HG03159 (cell line): ENCODE data around the gene VWA3B.
"Not testable (repeated sequence)": the region's sequence is repeated elsewhere in the genome, so short reads cannot be mapped to it uniquely, and the experiment has no call there.

Source experiments
- ATAC-seq: cut with Tn5 transposase; IDR thresholded peaks from one replicate; pipeline ENCODE4 v1.9.1; 2021; ENCODE audit warnings: mild to moderate bottlenecking, moderate library complexity; ENCODE audit not compliant: unreplicated experiment

The VWA3B gene, protein sequence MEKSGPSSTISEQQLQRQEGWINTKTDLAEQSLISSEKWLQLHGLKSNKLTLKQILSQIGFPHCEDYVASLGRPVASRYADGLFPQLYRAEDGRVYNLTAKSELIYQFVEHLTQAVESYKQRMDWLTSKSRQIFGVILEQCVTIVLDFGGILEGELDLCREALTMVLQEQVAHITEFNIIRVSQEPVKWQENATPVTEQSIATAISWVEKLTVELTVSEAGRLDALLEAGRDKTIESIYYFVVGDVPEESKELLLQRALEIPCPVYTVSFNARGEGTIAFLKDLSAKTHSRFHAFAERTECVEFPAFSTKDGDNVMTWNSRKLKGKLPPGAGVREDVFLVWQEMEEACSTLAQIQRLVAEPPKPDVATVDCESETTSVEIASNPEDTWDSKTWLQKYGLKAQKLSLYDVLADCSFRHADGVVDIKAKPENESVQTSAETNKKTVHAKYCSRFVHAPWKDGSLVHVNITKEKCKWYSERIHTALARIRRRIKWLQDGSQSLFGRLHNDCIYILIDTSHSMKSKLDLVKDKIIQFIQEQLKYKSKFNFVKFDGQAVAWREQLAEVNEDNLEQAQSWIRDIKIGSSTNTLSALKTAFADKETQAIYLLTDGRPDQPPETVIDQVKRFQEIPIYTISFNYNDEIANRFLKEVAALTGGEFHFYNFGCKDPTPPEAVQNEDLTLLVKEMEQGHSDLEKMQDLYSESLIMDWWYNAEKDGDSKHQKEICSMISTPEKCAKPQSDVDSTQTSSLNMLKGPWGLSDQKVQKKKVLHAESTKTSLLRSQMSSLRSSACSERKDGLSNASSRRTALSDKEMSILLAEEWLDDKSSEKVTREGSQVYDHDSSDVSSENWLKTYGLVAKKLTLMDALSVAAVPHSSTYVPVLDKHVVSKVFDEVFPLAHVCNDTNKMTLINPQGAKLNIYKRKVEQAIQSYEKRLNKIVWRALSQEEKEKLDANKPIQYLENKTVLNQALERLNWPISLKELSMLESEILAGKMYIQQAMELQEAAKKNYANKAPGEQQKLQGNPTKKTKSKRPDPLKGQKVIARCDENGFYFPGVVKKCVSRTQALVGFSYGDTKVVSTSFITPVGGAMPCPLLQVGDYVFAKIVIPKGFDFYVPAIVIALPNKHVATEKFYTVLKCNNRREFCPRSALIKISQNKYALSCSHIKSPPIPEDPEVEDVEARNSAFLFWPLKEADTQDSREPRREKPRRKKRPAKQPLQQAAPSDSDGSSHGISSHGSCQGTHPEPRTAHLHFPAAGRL (N-terminal part only)

DNA sequence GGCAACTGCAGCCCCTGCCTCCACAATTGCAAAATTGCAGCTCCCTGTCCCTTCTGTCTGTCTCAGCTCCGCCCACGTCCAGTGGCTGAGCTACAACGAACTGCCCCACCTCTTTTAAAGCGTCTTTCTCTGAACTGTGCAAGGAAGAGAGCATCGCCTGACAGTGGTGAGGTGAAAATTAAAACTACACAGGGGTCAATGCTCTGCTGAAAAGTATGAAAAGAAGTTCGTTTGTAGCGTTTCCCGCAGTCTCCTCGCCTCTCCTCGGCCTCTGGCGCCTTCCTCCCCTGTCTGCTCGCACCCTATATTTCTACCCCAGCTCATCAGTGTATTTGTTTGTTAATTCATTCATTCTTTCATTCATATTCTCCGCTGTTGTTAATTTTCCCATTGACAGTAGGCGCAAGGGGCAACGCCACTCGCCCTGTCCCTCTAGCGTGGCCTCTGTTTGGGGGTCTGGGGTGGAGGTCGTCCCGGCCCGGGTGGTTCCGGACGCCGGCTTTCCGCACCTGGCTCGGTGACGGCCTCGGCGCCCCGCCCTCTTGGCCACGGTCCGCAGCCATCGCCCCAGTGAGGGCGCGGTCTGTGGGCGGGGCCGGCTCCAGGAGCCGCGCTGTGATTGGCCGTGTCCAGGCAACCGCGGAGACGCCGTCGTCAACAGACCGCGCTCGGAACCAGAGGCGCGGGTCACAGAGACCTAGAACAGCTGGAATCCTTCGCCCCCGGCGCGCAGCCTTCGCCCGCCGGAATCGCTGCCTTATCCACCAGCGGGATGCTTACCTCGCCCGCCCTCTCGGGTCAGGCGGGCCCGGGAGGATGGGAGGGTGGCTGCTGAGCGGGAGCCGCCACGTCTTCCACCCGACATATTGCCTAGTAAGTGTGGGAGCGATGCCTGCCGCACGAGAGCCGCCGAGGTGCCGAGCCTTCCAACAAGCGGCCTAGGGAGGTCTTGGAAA is at the start of gene VWA3B:
TSS of gene VWA3B (plus strand) at position 677 of the 956 bp plus-strand sequence. CDS start 5,926 bp downstream, outside the sequence.
- peak; percentile 84 for ATAC-seq

DNA sequence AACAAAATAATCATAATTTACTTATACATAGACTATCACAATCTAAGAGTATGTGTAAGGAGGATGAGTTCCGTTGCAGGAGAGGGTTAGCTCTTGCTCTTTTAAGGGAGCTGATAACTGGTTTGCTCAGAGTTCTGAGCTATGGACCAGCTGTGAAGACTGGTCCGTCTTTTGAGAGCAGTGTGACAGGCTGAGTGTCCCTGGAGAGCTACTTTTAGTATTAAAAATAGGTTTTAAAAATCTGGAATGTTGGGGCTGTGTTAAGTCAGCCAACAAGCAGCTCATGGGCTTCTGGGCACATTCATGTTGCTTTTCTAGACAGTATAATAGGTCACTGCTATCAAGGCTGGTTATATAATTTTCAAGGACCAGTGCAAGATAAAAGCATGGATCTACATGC is 49.8 kb upstream of the VWA3B start:
- ATAC-seq: no peak

DNA sequence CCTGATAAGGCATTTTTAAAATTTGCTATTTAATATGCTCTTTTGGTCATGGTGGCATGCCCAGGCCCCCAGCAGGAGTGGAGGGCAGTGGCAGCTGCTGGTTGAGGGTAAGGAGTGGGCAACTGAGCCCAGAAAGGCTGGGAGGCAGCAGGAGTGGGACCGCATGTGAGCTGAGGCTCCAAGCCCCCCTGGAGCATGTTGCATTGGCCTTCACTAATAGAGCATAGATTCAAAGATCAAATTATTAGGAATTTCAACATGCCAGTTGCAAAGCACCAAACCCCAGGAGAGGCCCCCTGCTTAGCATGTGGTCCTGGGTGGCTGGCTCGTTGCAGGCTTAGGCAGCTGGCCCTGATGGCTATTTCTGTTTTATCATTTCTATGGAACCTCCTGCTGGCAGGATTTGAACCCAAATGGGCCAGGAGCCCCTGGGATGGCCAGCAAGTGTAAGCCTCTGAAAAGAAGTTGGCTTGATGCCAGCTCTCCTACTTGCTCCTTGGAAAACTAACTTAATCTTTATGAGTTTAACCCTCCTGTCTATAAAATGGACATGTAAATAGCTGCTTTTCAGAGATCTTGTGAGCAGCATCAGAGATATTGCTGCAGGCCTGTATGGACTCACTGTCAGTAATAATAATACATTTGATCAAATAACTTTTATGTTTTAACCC is 49.2 kb upstream of the VWA3B start:
- no peak for ATAC-seq

DNA sequence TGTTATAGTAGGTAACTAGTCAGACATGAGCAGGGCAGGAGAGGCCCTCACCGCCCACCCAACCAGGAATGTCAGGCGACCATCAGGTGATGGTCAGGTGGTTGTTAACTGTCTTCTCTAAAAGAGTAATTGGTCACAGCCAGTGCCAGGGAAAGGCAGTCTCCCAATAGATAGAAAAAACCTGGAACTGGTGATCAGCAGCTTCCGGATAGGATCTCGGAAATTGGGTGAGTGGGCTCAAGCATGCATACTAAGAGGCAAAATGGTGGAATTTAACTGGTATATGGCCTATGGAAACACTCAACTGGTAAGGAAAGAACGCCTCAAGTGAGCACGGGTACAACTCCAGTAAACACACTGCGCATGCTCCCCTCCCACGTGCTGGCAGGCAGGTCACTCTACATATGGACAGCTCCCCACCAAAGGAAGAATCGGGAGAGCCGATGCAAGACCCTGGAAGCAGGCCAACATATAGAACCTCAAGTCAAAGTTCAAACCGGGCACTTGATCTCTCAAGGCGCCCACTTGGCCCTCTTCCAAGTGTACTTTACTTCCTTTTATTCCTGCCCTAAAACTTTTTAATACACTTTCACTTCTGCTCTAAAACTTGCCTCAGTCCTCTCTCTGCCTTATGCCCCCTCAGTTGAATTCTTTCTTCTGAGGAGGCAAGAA is 47.7 kb upstream of the VWA3B start:
- ATAC-seq: no peak

DNA sequence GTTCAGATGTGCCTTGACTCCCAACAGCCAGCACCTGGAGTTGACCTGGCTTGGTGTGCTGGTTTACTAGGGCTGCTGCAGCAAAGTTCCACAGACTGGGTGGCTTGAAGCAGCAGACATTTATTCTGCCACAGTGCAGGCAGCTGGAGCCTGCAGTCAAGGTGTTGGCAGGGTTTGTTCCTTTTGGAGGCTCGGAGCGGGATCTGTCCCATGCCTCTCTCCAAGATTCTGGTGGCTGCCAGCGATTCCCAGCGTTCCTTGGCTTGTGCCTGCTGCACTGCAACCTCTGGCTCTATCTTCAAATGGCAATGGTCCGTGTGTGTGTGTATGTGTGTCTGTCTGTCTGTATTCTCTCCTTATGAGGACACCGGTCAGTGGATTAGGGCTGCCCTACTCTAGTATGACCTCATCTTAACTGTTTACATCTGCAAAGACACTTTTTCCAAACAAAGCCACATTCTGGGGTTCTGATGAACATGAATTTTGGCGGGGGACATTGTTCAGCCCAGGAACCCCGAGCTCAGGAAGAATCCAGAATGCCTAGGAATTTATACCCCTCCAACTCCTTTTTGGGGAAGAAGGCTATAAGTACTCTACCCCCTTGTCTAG is 46.5 kb upstream of the VWA3B start:
- no peak for ATAC-seq

DNA sequence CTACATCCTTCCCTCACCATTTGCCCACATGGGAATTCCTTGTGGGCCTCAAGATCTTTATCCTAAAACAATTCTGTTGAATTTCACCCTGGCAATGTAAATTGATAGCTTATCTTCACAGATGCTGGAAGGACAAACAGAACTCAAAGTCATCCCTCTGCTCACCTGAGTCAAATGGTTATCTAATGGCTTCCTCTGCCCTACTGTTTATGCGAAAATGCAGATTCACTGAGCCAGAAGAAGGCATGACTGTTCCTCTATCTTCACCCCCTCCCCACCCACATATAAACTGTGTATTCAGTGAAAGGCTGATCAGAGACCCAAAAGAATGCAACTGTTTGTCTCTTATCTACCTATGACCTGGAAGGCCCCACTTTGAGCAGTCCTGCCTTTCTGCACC is 43.9 kb upstream of the VWA3B start:
- no peak for ATAC-seq

DNA sequence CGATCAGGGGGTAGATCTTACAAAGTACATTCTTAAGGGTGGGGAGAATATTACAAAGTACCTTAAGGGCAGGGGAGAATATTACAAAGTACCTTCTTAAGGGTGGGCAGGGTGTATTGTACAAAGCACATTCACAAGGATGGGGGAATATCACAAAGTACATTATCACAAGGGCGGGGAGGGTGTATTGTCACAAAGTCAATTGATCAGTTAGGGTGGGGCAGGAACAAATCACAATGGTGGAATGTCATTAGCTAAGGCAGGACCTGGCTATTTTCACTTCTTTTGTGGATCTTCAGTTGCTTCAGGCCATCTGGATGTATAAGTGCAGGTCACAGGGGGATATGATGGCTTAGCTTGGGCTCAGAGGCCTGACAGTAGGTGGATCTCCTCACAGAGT is 42.2 kb upstream of the VWA3B start:
- not testable (repeated sequence) for ATAC-seq

DNA sequence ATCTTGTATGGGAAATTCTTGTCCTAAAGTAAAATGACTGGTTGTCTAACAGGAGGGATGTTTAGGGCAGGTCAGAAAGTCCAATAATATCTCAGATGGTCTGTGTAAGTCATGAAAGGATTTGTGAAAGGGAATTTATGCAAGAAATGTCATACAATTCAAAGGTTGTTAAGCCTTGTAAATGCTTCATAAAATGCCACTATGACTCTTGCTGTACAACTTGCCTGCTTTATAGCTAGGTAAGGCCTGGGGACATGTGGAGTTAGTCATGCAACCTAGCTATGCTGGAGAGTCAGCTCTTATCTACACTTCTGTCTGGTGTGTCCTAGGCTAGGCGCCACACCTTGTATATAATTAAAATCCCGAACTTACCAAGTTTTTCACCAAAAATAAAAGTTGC is 36.9 kb upstream of the VWA3B start:
- no peak for ATAC-seq

DNA sequence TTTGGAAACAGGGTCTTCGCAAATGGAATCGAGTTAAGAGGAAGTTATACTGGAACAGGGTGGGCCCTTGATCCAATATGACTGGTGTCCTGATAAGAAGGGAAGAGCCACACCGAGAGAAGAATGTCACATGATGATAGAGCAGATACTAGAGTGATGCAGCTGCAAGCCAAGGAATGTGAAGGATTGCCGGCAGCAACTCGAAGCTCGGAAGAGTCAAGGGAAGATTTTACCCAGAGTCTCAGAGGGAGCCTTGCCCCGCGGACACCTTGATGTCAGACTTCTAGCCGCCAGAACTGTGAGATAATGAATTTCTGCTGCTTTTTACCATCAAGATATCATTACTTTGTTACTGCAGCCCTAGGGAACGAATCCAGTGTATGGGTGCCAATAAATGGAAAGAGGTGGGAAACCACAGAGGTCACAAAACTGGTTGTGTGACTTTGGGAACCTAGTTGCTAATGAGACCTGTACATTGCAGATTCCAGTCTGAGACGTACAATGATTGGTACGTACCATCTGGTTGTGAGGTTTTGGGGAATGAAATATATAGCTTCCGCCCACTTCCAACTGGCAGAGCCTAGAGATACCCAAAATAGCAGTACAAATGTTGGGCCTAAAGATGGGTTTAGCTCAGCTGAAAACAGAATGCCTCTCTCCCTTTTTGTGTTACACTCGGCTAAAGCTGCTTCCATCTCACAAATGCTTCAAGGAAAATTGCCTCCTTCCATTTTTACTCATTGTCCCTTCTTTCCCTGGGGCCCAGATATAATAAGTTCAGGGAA is 28.6 kb upstream of the VWA3B start:
- no peak for ATAC-seq

DNA sequence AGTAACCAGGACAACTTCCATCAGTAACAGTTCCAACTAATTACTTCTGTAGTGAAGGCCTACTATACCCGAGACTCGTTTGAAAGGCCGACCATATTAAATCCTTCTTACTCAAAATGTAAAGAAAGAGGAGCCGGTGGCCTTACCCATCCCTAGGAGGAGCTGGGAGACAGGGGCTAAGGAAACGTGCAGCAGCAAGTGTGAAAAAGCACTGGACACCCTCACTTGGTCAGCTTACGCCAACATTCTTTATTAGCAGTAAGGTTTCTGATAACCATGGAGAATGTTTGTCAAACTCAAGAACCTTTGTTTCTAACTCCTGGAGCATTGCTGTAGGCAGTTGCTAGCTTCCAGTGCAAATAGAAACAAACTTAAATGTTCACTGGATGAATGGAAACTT is 26.7 kb upstream of the VWA3B start:
- no peak for ATAC-seq

DNA sequence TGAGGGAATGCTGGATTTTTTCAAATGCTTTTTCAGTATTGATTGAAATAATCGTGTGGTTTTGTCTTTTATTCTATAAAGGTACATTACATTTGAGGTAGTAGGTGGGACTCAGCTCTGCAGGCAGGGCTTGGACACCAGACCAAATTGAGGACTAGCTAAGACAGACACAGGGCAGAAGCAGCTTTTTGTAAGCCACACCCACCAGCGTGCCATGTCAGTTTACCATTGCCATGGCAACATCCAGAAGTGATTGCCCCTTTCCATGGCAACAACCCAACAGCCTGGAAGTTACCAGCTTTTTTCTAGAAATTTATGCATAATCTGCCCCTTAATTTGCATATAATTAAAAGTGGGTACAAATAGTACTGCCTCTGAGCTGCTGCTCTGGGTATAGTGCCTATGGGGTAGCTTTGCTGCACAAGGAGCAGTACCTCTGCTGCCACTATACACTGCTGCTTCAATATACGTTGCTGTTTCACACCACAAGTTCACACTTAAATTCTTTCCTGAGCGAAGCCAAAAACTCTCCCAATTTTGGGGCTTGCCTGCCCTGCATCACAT is 23.6 kb upstream of the VWA3B start:
- no peak for ATAC-seq

DNA sequence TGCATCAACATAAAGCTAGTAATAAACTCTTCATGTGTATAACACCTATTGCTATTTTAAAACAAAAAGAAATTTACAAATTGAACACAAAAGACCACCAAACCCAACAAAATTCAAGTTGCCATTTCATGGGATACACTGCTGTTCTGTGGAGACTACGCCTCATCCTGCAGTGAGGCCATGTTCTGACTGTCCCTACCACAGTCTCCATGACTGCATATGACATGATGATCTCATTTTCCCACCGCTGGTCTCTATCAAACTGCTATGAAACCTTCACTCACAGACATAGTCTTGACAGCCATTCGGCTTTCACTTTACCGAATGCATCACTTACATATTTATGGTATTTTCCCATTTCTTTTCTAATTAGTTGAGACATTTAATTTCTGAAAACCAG is 21.2 kb upstream of the VWA3B start:
- no peak for ATAC-seq

DNA sequence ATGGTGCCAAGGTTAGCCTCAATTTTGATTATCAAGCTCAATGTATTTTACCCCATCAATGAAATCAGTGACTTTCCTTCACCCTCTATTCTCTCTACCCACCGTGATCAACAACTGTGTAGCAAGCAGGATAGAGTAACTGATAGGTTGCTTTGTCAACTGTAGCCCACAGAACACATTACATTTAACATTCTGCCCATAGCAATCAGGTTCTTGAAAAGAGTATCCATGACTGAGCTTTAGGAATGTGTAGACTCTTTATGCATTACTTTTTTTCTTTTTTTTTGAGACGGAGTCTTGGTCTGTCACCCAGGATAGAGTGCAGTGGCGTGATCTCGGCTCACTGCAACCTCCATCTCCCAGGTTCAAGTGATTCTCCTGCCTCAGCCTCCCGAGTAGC is 19.8 kb upstream of the VWA3B start:
- ATAC-seq: no peak

DNA sequence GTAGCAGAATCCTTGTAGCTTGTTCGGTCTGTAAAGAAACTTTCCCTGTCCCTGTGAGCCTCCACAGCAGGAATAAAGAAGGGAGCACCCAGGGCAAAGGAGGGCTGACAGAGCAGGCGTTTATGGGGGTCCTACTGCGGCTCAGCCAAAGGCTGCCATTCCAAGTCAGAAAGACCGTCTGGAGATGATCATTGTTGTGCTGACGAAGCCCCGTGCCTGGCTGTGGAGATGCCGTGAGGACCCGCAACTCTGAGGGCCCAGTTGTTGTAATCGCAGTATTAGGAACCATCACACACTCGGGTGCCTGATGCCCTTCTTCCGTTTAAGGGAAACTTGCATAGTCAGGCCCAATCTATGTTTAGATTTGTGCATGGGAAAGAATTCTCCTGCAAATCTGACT is 16.9 kb upstream of the VWA3B start:
- ATAC-seq: no peak

DNA sequence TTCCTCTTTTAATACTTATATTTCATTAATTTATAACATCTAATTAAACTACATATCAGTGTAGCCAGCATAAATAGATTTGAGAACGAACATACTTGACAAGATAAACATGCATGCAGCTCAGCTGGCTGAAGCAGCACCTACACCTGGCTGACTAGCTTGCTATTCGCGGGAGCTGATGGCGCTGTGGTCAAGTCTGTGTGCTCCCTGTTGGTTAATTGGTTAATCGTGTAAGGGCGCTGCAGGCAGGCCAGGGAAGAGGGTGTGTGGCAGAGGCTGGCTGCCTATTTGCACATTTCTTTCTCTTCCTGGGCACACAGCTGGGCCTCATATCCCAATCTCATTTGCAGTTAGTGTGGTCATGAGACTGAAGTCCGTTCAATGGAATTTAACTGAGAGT is 14.5 kb upstream of the VWA3B start:
- ATAC-seq: no peak

DNA sequence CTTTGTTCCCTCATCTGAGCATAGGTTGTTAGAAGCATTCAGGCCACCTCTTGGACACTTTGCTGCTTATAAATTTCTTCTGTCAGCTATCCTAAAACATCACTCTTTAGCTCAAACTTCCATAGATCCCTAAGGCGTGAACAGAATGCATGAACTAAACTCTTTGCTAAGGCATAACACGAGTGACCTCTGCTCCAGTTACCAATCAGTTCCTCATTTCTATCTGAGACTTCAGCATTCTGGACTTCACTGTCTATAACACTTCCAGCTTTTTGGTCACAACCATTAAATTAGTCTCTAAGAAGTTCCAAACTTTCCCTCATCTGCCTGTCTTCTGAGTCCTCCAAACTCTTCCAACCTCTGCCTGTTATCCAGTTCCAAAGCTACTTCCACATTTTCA is 8.3 kb upstream of the VWA3B start:
- ATAC-seq: no peak

DNA sequence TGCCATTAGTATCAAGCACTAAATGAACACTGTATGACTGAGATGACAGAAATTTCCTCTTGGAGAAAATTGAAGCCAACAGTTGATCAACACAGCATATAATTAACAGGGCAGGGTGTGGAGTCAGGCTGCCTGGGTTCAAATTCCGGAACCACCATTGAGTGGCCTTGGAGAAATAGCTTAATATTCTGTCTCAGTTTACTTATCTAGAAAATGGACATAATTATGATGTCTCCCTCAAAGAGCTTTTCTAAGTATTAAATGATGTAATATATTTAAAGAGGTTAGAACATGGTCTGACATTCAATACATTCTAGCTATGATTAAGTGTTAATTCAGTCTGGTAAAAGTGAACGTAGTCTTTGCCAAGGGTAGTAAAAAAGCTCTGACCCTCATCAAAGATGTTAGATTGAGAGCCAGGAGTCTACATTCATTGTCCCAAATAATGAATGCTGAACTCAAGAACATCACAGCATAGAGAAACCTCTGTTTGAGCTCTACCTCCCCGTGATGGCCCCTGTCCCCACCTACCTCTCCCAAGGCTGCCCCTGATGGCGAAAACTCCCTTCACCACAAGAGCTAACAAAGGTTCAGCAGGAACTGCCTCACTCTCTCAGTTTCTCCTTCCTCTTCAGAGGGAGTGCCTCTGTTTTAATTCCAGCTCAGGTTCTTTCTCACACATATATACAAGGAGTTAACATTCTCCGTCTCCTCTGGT is 2.7 kb upstream of the VWA3B start:
- no peak for ATAC-seq
